Endometrial microvascular endothelial cells (primary cell): Measurements from ENCODE around the gene MTUS2. TPM values are rescaled to one million over a fixed set of nuclear protein-coding genes. Genes with fewer than 3 reads are reported as not detected.

Experiments
- in situ Hi-C: cut with HindIII; loops from 2 replicates; pipeline ENCODE4 v1.10.0; 2017; ENCODE audit warnings: low sequenced_read_pairs, low pct_unique_long_range_greater_than_20kb; ENCODE audit errors: inconsistent ontology term
- total RNA-seq: library from RNA; depleted of rRNA; stranded (reverse); fragments of >200 nt; gene quantifications from one replicate; pipeline ENCODE4 v1.2.3, GENCODE V29; 2015; ENCODE audit errors: inconsistent ontology term

Gene MTUS2
- total RNA-seq, 1 donor from 2014 or later, result not detected

DNA sequence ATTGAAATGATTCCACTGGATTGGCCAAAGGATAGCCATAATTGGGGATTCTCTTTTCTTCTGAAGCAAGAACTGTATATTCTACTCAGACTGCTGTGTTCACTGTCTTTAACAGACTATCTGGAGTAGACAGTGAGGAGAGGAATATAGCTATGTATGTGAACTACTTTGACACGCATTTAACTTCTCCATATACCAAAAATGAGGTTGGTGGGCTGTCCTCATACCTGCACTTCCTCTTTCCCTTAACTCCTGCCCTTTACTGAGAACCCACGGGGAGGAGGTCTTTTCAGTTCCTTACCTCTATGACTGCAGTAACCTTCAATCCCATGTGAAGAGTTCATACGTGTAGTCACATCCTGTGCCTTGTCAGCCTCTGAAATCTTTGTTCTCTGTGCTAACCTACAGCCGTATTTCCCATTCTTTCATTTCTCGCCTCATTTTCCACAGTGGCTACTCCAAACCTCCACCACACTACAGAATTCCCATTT is 305.8 kb downstream of the MTUS2 start:
- in situ Hi-C loops, result no loop called here

DNA sequence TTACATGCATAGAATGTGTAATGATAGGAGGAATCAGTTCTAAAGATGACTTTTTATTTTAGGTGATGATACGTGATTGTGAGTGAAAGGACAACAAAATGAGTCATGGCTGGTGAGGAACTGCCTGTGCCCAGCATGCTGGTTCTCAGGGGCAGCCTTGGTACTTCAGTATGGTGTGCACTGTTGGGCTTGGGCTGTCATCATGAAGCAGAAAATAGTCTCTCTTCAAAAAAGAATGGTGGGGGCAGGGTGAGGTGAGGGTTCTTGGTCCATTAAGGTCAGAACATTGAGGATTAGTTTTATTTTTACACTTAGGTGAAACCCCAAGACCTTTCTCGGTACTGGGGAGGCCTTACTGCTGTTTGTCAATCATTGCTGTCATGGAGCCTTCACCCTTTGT is 309.5 kb downstream of the MTUS2 start:
- in situ Hi-C loops, result no loop called here

DNA sequence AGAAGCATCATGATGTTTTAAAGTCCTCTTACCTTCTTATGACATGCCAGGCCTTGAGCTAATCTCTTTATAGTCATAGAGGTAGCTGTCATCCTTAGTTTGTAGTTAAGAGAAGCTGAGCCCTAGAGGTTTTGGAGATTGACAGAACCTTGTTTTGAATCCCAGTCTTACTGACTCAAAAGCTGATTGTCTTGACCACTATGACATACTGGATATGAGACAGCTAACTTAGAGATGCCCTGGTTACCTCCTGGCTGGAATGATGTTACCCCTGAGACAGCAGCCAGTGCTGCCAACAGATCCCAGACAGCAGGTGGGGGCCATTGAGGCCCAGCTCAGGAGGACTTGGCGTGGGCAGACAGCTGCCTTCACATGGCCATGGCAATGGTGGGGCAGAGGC is 311.0 kb downstream of the MTUS2 start:
- in situ Hi-C loops, result no loop called here

DNA sequence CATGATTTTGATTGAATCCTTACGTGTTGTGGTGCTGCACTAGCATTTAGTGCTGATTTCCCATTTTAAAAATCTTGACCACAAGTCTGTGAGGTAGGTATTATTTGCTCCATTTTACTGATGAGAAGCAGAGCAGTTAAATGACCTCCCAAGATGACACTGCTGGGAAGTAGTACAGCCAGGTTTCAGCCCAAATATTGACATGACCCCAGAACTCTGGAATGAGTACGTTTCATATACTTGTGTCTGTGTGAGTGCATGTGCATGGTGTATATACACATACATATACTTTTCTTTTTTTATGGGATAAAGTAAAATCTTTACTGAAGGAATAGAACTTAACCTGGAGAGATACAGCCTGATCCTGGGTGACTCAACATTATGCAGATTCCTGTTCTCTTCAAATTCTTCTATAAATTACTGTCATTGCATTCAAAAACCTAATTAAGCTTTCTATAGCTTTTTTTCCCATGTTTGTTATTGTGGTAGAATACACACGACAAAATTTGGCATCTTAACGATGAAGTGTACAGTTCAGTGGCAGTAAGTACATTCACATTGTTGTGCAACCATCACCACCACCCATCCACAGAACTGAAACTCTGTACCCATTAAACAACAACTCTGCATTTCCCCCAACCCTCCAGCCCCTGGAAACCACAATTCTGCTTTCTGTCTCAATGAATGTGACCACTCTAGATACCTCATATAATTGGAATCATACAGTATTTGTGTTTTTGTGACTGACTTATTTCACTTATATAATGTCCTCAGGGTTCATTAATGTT is 311.9 kb downstream of the MTUS2 start:
- in situ Hi-C loops, result no loop called here

DNA sequence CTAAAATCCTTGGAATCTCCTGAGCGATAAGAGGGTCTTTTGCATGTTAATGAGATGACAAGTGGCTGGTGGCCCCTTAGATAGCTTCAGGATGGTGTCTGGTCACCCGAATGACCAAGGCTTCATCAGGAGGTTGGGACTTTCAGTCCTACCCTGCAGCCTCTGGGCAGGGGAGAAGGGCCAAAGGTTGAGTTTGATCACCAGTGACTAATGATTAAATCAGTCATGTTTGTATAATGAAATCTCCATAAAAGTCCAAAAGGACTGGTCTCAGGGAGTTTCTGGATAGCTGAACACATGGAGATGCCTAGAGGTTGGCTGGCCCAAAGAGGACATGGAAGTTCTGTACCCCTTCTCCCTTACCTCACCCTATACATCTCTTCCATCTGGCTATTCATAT is 316.2 kb downstream of the MTUS2 start:
- in situ Hi-C loops, result no loop called here

DNA sequence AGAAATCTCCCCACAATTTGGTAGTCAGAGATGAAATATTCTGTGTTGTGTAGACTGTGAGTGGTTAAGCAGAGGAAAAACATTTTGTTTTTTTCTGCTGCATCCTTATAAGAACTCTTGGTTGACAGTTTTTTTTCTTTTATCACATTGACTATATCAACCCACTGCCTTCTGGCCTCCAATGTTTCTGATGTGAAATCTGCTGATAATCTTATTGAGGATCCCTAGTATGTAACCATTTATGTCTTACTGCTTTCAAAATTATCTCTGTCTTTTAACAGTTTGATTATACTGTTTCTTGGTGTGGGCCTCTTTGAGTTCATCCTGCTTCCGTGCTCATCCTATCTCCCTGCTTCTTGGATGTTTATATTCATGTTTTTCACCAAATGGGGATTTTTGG is 316.9 kb downstream of the MTUS2 start:
- in situ Hi-C loops, result no loop called here

DNA sequence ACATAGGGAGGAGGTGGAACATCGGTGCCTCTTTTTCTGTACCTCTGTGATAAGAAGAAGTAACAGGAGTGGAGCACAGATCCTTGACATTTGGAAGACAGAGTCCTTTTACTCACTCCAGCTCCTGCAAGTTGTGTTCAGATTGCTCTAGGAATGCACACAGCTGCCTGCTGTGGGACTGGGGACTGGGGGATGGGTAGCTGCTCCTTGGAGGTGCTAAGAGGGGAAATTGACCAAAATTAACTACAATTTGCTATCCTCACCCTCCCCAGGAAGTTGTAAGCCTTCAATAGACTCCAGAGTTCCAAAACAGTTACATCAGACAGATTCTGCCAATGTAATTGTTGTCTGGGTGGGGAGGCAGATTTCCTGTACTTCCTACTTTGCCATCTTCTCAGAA is 317.9 kb downstream of the MTUS2 start:
- in situ Hi-C loops, result no loop called here

DNA sequence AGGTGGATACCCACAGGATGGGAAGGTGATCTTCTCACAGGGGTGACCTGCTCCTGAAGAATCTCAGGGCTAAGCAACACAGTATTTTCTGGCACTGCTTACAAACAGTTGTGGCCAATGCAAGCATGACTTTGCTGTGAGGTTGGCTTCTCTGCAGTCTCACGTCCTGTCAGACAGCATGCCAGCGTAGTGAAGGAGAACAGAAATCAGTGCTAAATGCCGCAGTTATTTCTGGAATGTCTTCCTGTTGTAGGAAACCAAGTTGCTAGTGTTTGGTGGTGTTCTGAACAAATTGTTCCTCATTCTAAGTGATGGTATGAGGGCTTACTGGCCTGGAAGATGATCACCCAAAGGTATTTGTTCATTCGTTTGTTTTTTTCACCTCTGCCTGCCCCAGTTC is 320.1 kb downstream of the MTUS2 start:
- in situ Hi-C loops, result no loop called here

DNA sequence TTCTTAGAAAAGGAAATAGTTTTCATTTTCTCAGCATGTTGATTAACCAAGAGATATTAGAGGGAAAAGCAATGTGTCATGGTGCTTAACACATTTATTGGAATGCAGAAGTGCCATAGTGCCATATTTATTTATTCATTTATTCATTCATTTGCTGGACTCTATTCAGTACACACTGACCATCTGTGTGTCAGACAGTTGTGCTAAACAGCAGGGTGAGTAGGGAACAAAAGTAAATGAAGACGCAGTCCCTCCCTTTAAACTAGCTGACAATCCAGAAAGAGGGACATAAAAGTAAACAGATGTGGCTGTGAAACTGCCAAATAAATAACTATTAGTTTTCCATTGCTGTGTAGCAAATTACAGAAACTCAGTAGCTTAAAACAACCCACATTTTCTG is 323.7 kb downstream of the MTUS2 start:
- in situ Hi-C loops, result no loop called here

DNA sequence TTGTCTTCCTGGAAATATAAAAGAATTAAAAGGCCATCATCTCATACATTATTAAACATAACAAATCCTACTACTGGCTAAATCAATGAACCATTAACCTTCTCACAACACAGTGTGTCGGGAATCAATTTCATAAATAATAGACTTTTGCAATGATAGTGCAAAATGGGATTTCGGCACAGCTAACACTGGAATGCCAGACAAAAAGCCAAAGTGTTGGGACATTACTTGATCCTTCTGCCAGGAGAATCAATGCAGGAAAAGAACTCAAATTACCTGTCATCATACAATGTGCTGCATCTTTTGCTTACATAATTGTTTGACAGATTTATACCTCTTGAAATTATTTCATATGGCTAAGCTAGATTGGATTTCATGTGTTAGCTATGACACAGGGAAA is 334.3 kb downstream of the MTUS2 start:
- in situ Hi-C loops, result no loop called here

DNA sequence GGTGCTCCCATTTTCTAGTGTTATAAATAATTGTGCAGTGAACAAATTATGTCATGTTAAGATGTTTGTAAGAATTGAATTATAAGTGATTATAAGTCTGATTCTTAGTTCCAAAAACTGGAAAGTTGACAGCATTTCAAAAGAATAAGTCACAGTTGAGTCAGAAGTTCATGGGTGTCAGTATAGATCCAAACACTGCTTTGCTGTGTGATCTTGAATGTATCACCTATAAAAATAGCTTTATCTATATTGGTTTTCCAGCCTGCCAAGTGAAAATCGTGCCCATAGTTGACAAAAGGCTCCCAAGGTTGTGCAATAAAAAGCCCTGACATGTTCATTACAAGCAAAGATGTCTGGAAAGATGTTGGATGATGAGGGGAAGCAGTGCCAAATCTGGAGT is 336.0 kb downstream of the MTUS2 start:
- in situ Hi-C loops, result no loop called here

DNA sequence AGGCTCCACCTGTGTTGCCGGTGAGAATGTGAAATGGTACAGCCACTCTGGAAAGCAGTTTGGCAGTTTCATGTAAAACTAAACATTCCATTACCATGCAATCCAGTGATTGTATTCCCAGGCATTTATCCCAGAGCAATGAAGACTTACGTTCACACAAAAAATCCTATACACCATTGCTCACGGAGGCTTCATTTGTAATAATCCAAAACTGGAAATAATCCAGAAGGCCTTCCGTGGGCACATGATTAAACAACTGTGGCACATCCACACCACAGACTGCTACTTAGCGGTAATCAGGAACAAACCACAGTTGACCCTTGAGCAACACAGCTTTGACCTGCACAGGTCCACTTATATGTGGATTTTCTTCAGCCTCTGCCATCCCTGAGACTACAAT is 339.7 kb downstream of the MTUS2 start:
- in situ Hi-C loops, result no loop called here

DNA sequence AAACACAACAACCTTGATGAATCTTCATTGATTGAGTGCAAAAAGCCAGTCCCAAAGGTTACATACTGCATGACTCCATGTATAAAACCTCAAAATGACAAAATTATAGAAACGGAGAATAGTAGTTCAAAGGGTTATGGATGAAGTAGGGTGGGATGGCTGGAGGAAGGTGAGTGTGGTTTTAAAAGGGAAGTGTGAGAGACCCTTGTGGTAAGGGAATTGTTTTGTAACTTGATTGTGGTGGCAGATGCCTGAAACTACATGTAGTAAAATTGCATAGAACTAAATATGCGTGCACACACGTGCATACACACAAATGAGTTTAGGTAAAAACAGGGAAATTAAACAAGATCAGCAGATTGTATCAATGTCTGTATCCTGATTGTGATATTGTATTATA is 340.7 kb downstream of the MTUS2 start:
- in situ Hi-C loops, result no loop called here

DNA sequence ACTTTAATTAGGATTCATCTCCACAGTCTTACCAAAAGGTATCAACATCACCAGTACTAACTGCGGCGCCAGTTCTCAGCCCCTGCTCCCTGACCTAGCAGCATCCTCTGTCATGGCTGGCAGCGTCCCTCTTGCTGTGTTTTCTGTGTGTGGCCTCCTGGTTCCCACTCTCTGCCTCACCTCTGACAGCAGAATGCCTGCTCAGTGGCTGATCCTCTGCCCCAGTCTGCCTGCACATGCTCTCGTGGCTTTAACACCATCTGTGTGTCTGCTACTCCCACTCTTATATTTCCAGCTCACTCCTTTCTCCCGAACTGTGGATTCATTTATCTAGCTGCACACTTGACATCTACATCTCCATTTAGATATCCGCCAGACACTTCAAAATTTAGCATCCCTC is 341.5 kb downstream of the MTUS2 start:
- in situ Hi-C loops, result no loop called here

DNA sequence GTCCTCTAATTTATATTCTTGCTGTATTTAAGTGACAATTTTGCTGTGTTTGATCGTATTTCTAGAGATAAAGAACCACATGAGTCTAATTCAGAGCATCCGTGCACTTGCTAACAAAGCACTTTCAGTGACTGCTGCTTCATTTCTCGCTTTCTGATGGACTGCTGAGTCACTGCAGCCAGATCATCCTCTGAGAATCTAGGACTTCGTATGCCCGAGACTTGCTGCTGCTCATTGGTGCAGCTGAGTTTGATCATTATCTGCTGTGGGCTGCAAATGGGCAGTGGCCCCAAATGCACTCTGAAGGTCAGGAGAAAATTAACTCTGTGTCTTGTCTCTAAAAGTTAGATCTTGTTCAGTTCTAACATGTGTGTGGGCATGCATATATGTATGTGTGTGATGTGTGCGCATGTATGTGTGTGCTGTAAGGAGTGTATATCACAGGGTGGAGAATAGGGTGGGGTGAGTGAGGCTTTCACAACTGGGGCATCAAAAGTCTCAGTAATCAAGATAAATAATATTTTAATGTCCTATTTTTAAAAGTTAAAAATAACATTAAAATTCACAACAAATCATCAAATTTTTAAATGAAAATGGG is 342.6 kb downstream of the MTUS2 start:
- in situ Hi-C loops, result no loop called here

DNA sequence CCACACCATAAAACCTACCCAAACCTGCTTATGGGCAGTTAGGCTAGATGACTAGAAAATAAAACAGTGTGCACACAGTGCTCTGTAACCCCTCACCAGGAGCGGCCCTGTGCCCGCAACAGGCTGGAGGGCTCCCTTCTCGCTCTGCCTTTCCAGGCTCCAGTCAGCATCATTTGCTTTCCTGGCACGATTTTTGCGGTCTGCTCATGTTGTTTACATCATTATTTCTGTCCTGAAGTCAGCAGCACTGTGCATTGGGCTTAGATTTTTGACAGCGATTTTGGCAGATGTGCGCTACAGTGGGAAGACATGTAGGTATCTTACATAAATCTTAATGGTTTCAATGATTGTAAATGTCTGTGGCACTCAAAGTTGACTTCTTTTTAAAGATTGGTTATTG is 344.0 kb downstream of the MTUS2 start:
- in situ Hi-C loops, result no loop called here

DNA sequence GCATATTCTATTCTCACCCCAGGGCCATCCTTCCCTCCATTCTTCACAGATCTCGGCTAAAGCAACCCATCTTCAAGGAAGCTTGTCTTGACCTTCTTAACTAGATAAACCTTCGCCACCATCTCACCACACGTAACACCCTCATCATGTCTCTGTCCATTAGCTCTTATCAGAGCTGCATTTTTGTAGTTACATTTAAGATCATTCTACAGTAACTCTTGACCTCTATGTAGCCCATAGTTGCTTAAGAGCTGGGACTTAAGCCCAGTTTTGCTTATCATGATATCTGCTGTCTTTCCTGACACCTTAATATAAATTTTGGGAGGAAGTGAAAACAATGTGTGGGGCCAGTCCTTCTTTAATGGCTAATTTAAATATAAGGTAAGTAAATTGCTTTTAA is 345.1 kb downstream of the MTUS2 start:
- in situ Hi-C loops, result no loop called here

DNA sequence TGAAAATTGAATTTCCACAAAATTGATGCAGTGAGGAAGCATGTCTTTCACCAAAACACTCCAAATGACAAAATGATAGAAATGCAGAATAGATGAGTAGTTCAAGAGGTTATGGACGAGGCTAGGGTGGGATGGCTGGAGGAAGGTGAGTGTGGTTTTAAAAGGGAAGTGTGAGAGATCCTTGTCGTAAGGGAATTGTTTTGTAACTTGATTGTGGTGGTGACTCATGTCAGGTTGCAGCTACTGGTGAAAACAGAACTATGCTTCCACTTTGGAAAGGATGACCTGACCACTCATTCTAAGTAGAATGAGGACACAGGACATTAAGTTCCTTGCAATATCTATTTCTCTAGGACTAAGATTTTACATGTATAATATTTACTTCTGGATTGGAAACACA is 345.7 kb downstream of the MTUS2 start:
- in situ Hi-C loops, result no loop called here

DNA sequence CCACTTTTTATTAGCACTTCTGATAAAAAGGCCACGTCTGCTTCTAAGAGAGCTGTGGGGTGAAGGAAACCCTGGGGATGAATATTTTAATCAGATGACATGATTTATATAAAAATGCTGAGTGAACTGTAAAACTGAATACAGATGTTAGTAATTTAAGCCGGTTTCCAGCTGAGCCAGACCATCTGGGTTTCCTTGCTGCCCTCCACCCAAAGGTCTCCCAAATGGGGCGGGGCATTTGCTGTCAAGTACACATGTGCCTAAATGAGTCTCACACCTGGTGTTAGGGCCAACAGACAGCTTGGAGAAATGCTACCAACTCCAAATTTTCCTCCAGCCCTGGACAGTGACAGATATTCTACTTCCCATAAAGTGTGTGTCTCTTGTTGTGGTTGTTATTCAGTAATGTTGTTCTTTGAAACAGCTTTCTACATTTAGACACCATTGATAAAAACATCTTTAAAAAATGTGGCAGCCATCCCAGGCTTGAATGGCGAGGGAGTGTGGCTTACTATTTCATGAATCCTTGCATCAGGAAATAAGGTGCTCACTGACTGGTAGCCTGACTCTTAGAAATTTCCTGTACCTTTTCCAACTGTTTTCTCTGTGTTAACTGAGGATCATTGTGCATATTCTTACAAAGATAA is 350.4 kb downstream of the MTUS2 start:
- in situ Hi-C loops, result no loop called here

DNA sequence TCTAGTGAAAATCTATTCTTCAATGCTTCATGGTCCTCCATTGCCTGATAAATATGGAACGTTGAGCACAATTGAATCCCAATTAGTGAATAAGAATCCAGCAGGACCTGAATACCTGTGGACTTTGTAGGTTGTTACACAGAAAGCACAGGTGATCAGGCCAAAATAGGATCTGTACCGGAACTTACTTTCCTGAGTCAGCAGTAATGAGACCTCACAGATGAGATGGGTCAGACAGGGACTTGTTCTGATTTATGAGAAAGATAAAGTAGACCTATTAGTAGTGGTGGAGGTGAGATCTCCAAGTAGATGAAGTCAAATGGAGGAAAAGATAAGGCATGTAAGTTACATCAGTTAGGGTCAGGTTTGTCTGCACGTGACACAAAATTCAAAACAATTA is 351.1 kb downstream of the MTUS2 start:
- in situ Hi-C loops, result no loop called here
